Measurements from ENCODE around the gene NOP14.
"Not testable (repeated sequence)": the region's sequence is repeated elsewhere in the genome, so short reads cannot be mapped to it uniquely, and the experiment has no call there.

GRCh38 chr4:2955186-2956044 is 7.8 kb downstream of the NOP14 start:
- not testable (repeated sequence) for TF ChIP-seq CTCF (IDR thresholded peaks at IDR 0.05); ZFX (IDR thresholded peaks at IDR 0.05; ENCODE audit: borderline replicate concordance)

All from 22Rv1 (cell line).